MM.1S (cell line): ENCODE results near the gene RNF224.

ENCODE experiments used
- DNase-seq: peaks from one replicate; pipeline ENCODE4 v3.0.0-alpha.2; 2015
- H2AFZ ChIP-seq: fragments of 300-600 bp; sonication (generic); 2 replicates; pipeline ENCODE4 v1.6.0; 2016; ENCODE audit warnings: antibody characterized with exemption, low read length
- H3F3A ChIP-seq: fragments of 300-600 bp; sonication (generic); 2 replicates; pipeline ENCODE4 v1.6.1; 2016; ENCODE audit warnings: mild to moderate bottlenecking, antibody characterized with exemption, low read length, moderate library complexity, mixed read lengths; ENCODE audit not compliant: insufficient read depth
- H3K27ac ChIP-seq: fragments of 300-600 bp; sonication (generic); 2 replicates; pipeline ENCODE4 v1.5.1; 2016; ENCODE audit warnings: mild to moderate bottlenecking, low read length
- H3K27me3 ChIP-seq: fragments of 300-600 bp; sonication (generic); replicated peaks from 2 replicates; pipeline ENCODE4 v1.6.0; 2016; ENCODE audit warnings: low read length; ENCODE audit not compliant: insufficient read depth
- H3K36me3 ChIP-seq: fragments of 300-600 bp; sonication (generic); replicated peaks from 2 replicates; pipeline ENCODE4 v1.6.1; 2016; ENCODE audit warnings: mild to moderate bottlenecking, low read length, mixed read lengths; ENCODE audit not compliant: insufficient read depth
- H3K4me1 ChIP-seq: fragments of 300-600 bp; sonication (generic); 2 replicates; pipeline ENCODE4 v1.6.1; 2016; ENCODE audit warnings: low read length, mixed read lengths
- H3K4me2 ChIP-seq: fragments of 300-600 bp; sonication (generic); 2 replicates; pipeline ENCODE4 v1.6.0; 2016; ENCODE audit warnings: low read depth, low read length
- H3K4me3 ChIP-seq: fragments of 300-600 bp; sonication (generic); 2 replicates; pipeline ENCODE4 v1.5.1; 2016; ENCODE audit warnings: low read length, mixed read lengths
- H3K79me2 ChIP-seq: fragments of 300-600 bp; sonication (generic); 2 replicates; pipeline ENCODE4 v1.6.1; 2016; ENCODE audit warnings: mixed run types, low read length, mixed read lengths
- H3K9ac ChIP-seq: fragments of 300-600 bp; sonication (generic); 2 replicates; pipeline ENCODE4 v1.6.1; 2016; ENCODE audit warnings: low read length, mixed read lengths
- H3K9me2 ChIP-seq: fragments of 300-600 bp; sonication (generic); replicated peaks from 2 replicates; pipeline ENCODE4 v1.6.1; 2016; ENCODE audit warnings: mild to moderate bottlenecking, low read length, mixed read lengths; ENCODE audit not compliant: insufficient read depth
- H3K9me3 ChIP-seq: fragments of 300-600 bp; sonication (generic); replicated peaks from 2 replicates; pipeline ENCODE4 v1.6.1; 2016; ENCODE audit warnings: mild to moderate bottlenecking, low read length, mixed read lengths; ENCODE audit not compliant: insufficient read depth
- H4K20me1 ChIP-seq: fragments of 300-600 bp; sonication (generic); 2 replicates; pipeline ENCODE4 v1.6.1; 2016; ENCODE audit warnings: mild to moderate bottlenecking, low read length, moderate library complexity, mixed read lengths; ENCODE audit not compliant: insufficient read depth
- CTCF ChIP-seq: fragments of 300-600 bp; sonication (generic); IDR thresholded peaks from 2 replicates; pipeline ENCODE4 v1.5.1; 2016; ENCODE audit warnings: antibody characterized with exemption, low read length, mixed read lengths
- EZH2 ChIP-seq: fragments of 300-600 bp; sonication (generic); optimal IDR thresholded peaks from 2 replicates; pipeline ENCODE3; 2017; ENCODE audit warnings: low read depth, mild to moderate bottlenecking, antibody characterized with exemption, low read length, mixed read lengths
- EZH2phosphoT487 ChIP-seq: fragments of 300-600 bp; sonication (generic); IDR thresholded peaks from 2 replicates; pipeline ENCODE4 v1.6.1; 2018; ENCODE audit warnings: antibody characterized with exemption, low read length

The RNF224 gene

GRCh38 chr9:137271696-137272076, 44.4 kb downstream of the RNF224 start:
- Histone ChIP-seq H3K4me2 (no peak overlapping the region), H3K27ac (no peak overlapping the region), H3K79me2 (0 out of 2 replicates have a peak, but pooled peaks cover 5% of the 10 kb centered on the region), H3F3A (peaks cover 8% of the 10 kb centered on the region; the same call in 1 of the 2 replicates), H3K9me3 (no peaks in the 10 kb centered on the region), H2AFZ (no peak overlapping the region), H4K20me1 (no peaks in the 10 kb centered on the region), H3K9me2 (no peaks in the 10 kb centered on the region), H3K27me3 (no peaks in the 10 kb centered on the region), H3K4me1 (peaks cover 20% of the 10 kb centered on the region), H3K36me3 (no peaks in the 10 kb centered on the region), H3K4me3 (no peak overlapping the region), H3K9ac (no peak overlapping the region)
- TF ChIP-seq EZH2 (no peak), EZH2phosphoT487 (no peak), CTCF (no peak)
- no peak for DNase-seq

GRCh38 chr9:137272241-137273094, 45.2 kb downstream of the RNF224 start:
- no peak overlapping the region for H3K4me2 ChIP-seq
- H3K9me3 ChIP-seq, result no peaks in the 10 kb centered on the region
- no peak overlapping the region for H3K27ac ChIP-seq
- peaks cover 8% of the 10 kb centered on the region; the same call in 1 of the 2 replicates for H3F3A ChIP-seq
- H3K36me3 ChIP-seq, result no peaks in the 10 kb centered on the region
- no peaks in the 10 kb centered on the region for H3K27me3 ChIP-seq
- H3K9me2 ChIP-seq, result no peaks in the 10 kb centered on the region
- H3K79me2 ChIP-seq, result 0 out of 2 replicates have a peak, but pooled peaks cover 5% of the 10 kb centered on the region
- no peak overlapping the region for H3K9ac ChIP-seq
- H2AFZ ChIP-seq, result no peak overlapping the region
- TF ChIP-seq EZH2phosphoT487 (no peak), CTCF (no peak), EZH2 (no peak)
- DNase-seq, result no peak
- no peak overlapping the region for H3K4me3 ChIP-seq
- peaks cover 23% of the 10 kb centered on the region for H3K4me1 ChIP-seq
- H4K20me1 ChIP-seq, result no peaks in the 10 kb centered on the region

- Histone ChIP-seq H3F3A (peaks cover 8% of the 10 kb centered on the region; the same call in 1 of the 2 replicates), H3K4me1 (peaks cover 19% of the 10 kb centered on the region), H3K36me3 (no peaks in the 10 kb centered on the region), H3K9ac (no peak overlapping the region), H3K27me3 (no peaks in the 10 kb centered on the region), H4K20me1 (no peaks in the 10 kb centered on the region), H3K27ac (no peak overlapping the region), H3K4me3 (no peak overlapping the region), H3K9me2 (no peaks in the 10 kb centered on the region), H3K4me2 (no peak overlapping the region), H3K79me2 (peaks cover 10% of the 10 kb centered on the region; the same call in 1 of the 2 replicates), H2AFZ (no peak overlapping the region), H3K9me3 (no peaks in the 10 kb centered on the region)
- no peak for TF ChIP-seq EZH2
- no peak for TF ChIP-seq EZH2phosphoT487
- TF ChIP-seq CTCF, result no peak
- DNase-seq, result no peak
Observed at GRCh38 chr9:137273095-137273490, 45.8 kb downstream of the RNF224 start.
